Subcutaneous adipose tissue (tissue), 4 donors: ENCODE data around the gene AASDH. TPM values are rescaled to one million over a fixed set of nuclear protein-coding genes. Genes with fewer than 3 reads are reported as not detected.

Experiments
- CTCF ChIP-seq: fragments of 450-650 bp; IDR thresholded peaks from one replicate; pipeline ENCODE4 v1.5.1; 2016; ENCODE audit warnings: low read depth, mild to moderate bottlenecking, control low read depth, antibody characterized with exemption, moderate library complexity
- total RNA-seq, 4 donors: library from RNA; depleted of rRNA; stranded (reverse); fragments of >200 nt; gene quantifications; one replicate each; pipeline ENCODE4 v1.1.0, GENCODE V29; 2016

The AASDH gene
- total RNA-seq, 4 donors from 2014 or later = 7.9 to 11.4 (median 9.8) TPM

GRCh38 chr4:56310401-56311125, 76.7 kb downstream of the AASDH start:
- TF ChIP-seq CTCF = no peak

- TF ChIP-seq CTCF = no peak
These were observed 78.9 kb downstream of the AASDH start for GRCh38 chr4:56308384-56308783.

GRCh38 chr4:56307423-56307822, 79.9 kb downstream of the AASDH start:
- no peak for TF ChIP-seq CTCF

- TF ChIP-seq CTCF = no peak
These were observed 81.9 kb downstream of the AASDH start for GRCh38 chr4:56305390-56305789.

- no peak for TF ChIP-seq CTCF
These were observed 83.4 kb downstream of the AASDH start for GRCh38 chr4:56303921-56304320.

- TF ChIP-seq CTCF = no peak
These were observed 84.5 kb downstream of the AASDH start for GRCh38 chr4:56302760-56303159.

- no peak for TF ChIP-seq CTCF
These were observed 85.2 kb downstream of the AASDH start for GRCh38 chr4:56301997-56302496.
